GM23338 (cell line): ENCODE results near the gene WDCP. TPM values are rescaled to one million over a fixed set of nuclear protein-coding genes. Genes with fewer than 3 reads are reported as not detected.
A peak's percentile ranks its signal among the peaks of the same experiment; 100 is the strongest.

ENCODE experiments used
- ATAC-seq: fragments of 200-7000 bp; cut with Tn5 transposase; 3 replicates; pipeline ENCODE4 v1.9.1; 2020
- DNase-seq: peaks from one replicate; pipeline ENCODE4 v3.0.0-alpha.2; 2015; ENCODE audit warnings: low spot score
- H2AFZ ChIP-seq: fragments of 200-600 bp; sonication (generic); 2 replicates; pipeline ENCODE4 v1.8.0; 2016; ENCODE audit warnings: antibody characterized with exemption, mild to moderate bottlenecking, moderate library complexity
- H3F3A ChIP-seq: fragments of 200-600 bp; sonication (generic); replicated peaks from 2 replicates; pipeline ENCODE4 v1.8.0; 2017; ENCODE audit warnings: antibody characterized with exemption, mixed run types, low read depth
- H3K27ac ChIP-seq: fragments of 200-600 bp; sonication (generic); 2 replicates; pipeline ENCODE4 v1.6.1; 2016; ENCODE audit warnings: low read depth
- H3K27me3 ChIP-seq: fragments of 200-600 bp; sonication (generic); 2 replicates; pipeline ENCODE4 v1.8.0; 2016; ENCODE audit warnings: mild to moderate bottlenecking, mixed run types, moderate library complexity; ENCODE audit not compliant: insufficient read depth
- H3K36me3 ChIP-seq: fragments of 200-600 bp; sonication (generic); 2 replicates; pipeline ENCODE4 v1.8.0; 2016; ENCODE audit warnings: mild to moderate bottlenecking; ENCODE audit not compliant: insufficient read depth
- H3K4me1 ChIP-seq: fragments of 200-600 bp; sonication (generic); 2 replicates; pipeline ENCODE4 v1.8.0; 2016; ENCODE audit warnings: mild to moderate bottlenecking, moderate library complexity; ENCODE audit not compliant: insufficient read depth
- H3K4me2 ChIP-seq: fragments of 200-600 bp; sonication (generic); 2 replicates; pipeline ENCODE4 v1.7.1; 2017; ENCODE audit warnings: mixed run types
- H3K4me3 ChIP-seq: fragments of 200-600 bp; sonication (generic); 2 replicates; pipeline ENCODE4 v1.6.1; 2016; ENCODE audit warnings: mixed run types
- H3K79me2 ChIP-seq: fragments of 200-600 bp; sonication (generic); replicated peaks from 2 replicates; pipeline ENCODE4 v1.8.0; 2017; ENCODE audit warnings: mild to moderate bottlenecking; ENCODE audit not compliant: insufficient read depth
- H3K9me2 ChIP-seq: fragments of 200-600 bp; sonication (generic); 2 replicates; pipeline ENCODE4 v1.8.0; 2017; ENCODE audit not compliant: insufficient read depth
- H4K20me1 ChIP-seq: fragments of 200-600 bp; sonication (generic); replicated peaks from 2 replicates; pipeline ENCODE4 v1.8.0; 2017; ENCODE audit warnings: mild to moderate bottlenecking; ENCODE audit not compliant: insufficient read depth
- H3K27ac Mint-ChIP-seq: 2 replicates; pipeline ENCODE4 v1.8.0; 2020; ENCODE audit warnings: inconsistent platforms, mild to moderate bottlenecking, moderate library complexity, mixed read lengths
- H3K27me3 Mint-ChIP-seq: 3 replicates; pipeline ENCODE4 v1.8.0; 2022; ENCODE audit warnings: low read depth, mild to moderate bottlenecking, moderate library complexity, mixed read lengths, inconsistent platforms; ENCODE audit not compliant: insufficient read depth, poor library complexity
- H3K36me3 Mint-ChIP-seq: 3 replicates; pipeline ENCODE4 v1.8.0; 2021; ENCODE audit warnings: low read depth, mild to moderate bottlenecking, inconsistent platforms, moderate library complexity, mixed read lengths
- H3K4me1 Mint-ChIP-seq: 3 replicates; pipeline ENCODE4 v1.8.0; 2020; ENCODE audit warnings: mild to moderate bottlenecking, inconsistent platforms, mixed read lengths
- H3K4me3 Mint-ChIP-seq: 3 replicates; pipeline ENCODE4 v1.8.0; 2021; ENCODE audit warnings: moderate library complexity, mild to moderate bottlenecking, inconsistent platforms, mixed read lengths
- H3K9me3 Mint-ChIP-seq: 3 replicates; pipeline ENCODE4 v1.8.0; 2020; ENCODE audit warnings: moderate library complexity, mild to moderate bottlenecking, inconsistent platforms, mixed read lengths
- CREB1 ChIP-seq: fragments of 250-450 bp; sonication (Bioruptor Pico); IDR thresholded peaks from 2 replicates; pipeline ENCODE4 v1.5.0; 2020; ENCODE audit warnings: low read depth, mild to moderate bottlenecking, moderate library complexity
- CTCF ChIP-seq, 2 experiments: fragments of 200-600 bp in 1 of 2; sonication (generic) in 1 of 2; conservative IDR thresholded peaks; 2 replicates each; pipeline versions ENCODE4 v1.5.1 to v1.6.1; 2016 to 2017; ENCODE audit warnings: antibody characterized with exemption in 2 of 2, low read depth in 2 of 2, mild to moderate bottlenecking in 2 of 2, moderate library complexity in 1 of 2
- ETS1 ChIP-seq: IDR thresholded peaks from 2 replicates; pipeline ENCODE4 v1.6.1; 2016; ENCODE audit warnings: antibody characterized with exemption
- EZH2 ChIP-seq: fragments of 200-600 bp; sonication (generic); IDR thresholded peaks from one replicate; pipeline ENCODE4 v1.8.0; 2017; ENCODE audit warnings: antibody characterized with exemption, mild to moderate bottlenecking, low read depth; ENCODE audit not compliant: unreplicated experiment
- EZH2phosphoT487 ChIP-seq: fragments of 200-600 bp; sonication (generic); IDR thresholded peaks from one replicate; pipeline ENCODE4 v1.8.1; 2018; ENCODE audit warnings: antibody characterized with exemption; ENCODE audit not compliant: unreplicated experiment
- NANOG ChIP-seq: IDR thresholded peaks from 2 replicates; pipeline ENCODE4 v1.6.1; 2016; ENCODE audit warnings: antibody characterized with exemption, borderline replicate concordance
- POLR2AphosphoS5 ChIP-seq: IDR thresholded peaks from 2 replicates; pipeline ENCODE4 v1.6.1; 2016; ENCODE audit warnings: antibody characterized with exemption, low read depth
- STAT1 ChIP-seq: IDR thresholded peaks from one replicate; pipeline ENCODE4 v1.6.1; 2016; ENCODE audit warnings: antibody characterized with exemption; ENCODE audit not compliant: unreplicated experiment
- ZNF114 ChIP-seq: fragments of 250-450 bp; sonication (Bioruptor Pico); IDR thresholded peaks from 2 replicates; pipeline ENCODE4 v1.5.0; 2020; ENCODE audit warnings: mild to moderate bottlenecking, moderate library complexity
- ZNF331 ChIP-seq: fragments of 250-450 bp; sonication (Bioruptor Pico); IDR thresholded peaks from 2 replicates; pipeline ENCODE4 v1.5.0; 2020; ENCODE audit warnings: low read depth, mild to moderate bottlenecking, moderate library complexity
- ZNF462 ChIP-seq: fragments of 250-450 bp; sonication (Bioruptor Pico); IDR thresholded peaks from 2 replicates; pipeline ENCODE4 v1.5.0; 2020; ENCODE audit warnings: mild to moderate bottlenecking, moderate library complexity
- polyA plus RNA-seq: library from polyadenylated mRNA; unstranded; fragments of >200 nt; fragmentation: Nextera tagmentation; extraction: Ambion mirVana; gene quantifications from 2 replicates; pipeline ENCODE4 v1.2.1, GENCODE V29; 2016
- total RNA-seq: library from RNA; depleted of rRNA; stranded (reverse); fragments of >200 nt; shearing (Covaris generic); gene quantifications from 2 replicates; pipeline ENCODE4 v1.2.3, GENCODE V29; 2014

WDCP gene
- total and polyA plus RNA-seq, 2 experiments from 2014 or later: 10.5 to 28.6 TPM

- peaks cover 30% of the 10 kb centered on the region for H3K4me1 ChIP-seq
- H4K20me1 ChIP-seq: no peaks in the 10 kb centered on the region; the same call in 1 of the 2 replicates
- peak within 1 kb of the TSS; percentile 93 for H2AFZ ChIP-seq
- H3K27ac ChIP-seq: peak within 1 kb of the TSS; percentile 74
- peak; percentile 61 for ATAC-seq
- H3K4me3 ChIP-seq: peak within 1 kb of the TSS; percentile 82
- H3K36me3 ChIP-seq: no peaks in the 10 kb centered on the region
- peaks cover 20% of the 10 kb centered on the region; the same call in 1 of the 2 replicates for H3F3A ChIP-seq
- H3K4me2 ChIP-seq: peak within 1 kb of the TSS; percentile 95
- no peak for TF ChIP-seq ZNF114 (CRISPR knock-in tag)
- TF ChIP-seq ZNF331 (CRISPR knock-in tag): no peak
- TF ChIP-seq STAT1: no peak
- TF ChIP-seq EZH2: no peak
- peak; percentile 96 for TF ChIP-seq POLR2AphosphoS5
- peak; percentile 91 for DNase-seq
- no peaks in the 10 kb centered on the region for H3K9me2 ChIP-seq
- H3K27me3 ChIP-seq: no peaks in the 10 kb centered on the region
- Mint-ChIP-seq H3K4me3 (no peak within 1 kb of the TSS; the same call in 2 of the 3 replicates), H3K36me3 (no peaks in the 10 kb centered on the region; the same call in 2 of the 3 replicates), H3K4me1 (peaks cover 22% of the 10 kb centered on the region), H3K27me3 (peaks cover 10% of the 10 kb centered on the region), H3K27ac (no peak within 1 kb of the TSS), H3K9me3 (no peaks in the 10 kb centered on the region)
- peaks cover 40% of the 10 kb centered on the region for H3K79me2 ChIP-seq
Observed at GRCh38 chr2:24049485-24050021, 2.4 kb upstream of the WDCP start, which contains the start of gene FKBP1B. Gene FKBP1B, plus strand, starts transcription at chr2:24049741. Its CDS starts 109 bp downstream, at chr2:24049850.

- Histone ChIP-seq H2AFZ (peak overlapping the region; percentile 83), H3K27ac (peak overlapping the region; percentile 74; the same call in 1 of the 2 replicates), H3K27me3 (no peaks in the 10 kb centered on the region), H3K4me3 (peak overlapping the region; percentile 82), H3K4me2 (peak overlapping the region; percentile 95), H4K20me1 (no peaks in the 10 kb centered on the region; the same call in 1 of the 2 replicates), H3F3A (peaks cover 20% of the 10 kb centered on the region; the same call in 1 of the 2 replicates), H3K4me1 (peaks cover 30% of the 10 kb centered on the region), H3K79me2 (peaks cover 47% of the 10 kb centered on the region), H3K9me2 (no peaks in the 10 kb centered on the region), H3K36me3 (no peaks in the 10 kb centered on the region)
- peaks cover 22% of the 10 kb centered on the region for H3K4me1 Mint-ChIP-seq
- peak; percentile 32 for DNase-seq
- no peak overlapping the region; the same call in 2 of the 3 replicates for H3K4me3 Mint-ChIP-seq
- peaks cover 7% of the 10 kb centered on the region for H3K27me3 Mint-ChIP-seq
- no peak overlapping the region for H3K27ac Mint-ChIP-seq
- H3K9me3 Mint-ChIP-seq: no peaks in the 10 kb centered on the region
- ATAC-seq: no peak
- H3K36me3 Mint-ChIP-seq: no peaks in the 10 kb centered on the region; the same call in 2 of the 3 replicates
- TF ChIP-seq ZNF462 (CRISPR knock-in tag): no peak
- no peak for TF ChIP-seq EZH2phosphoT487
- TF ChIP-seq ETS1: no peak
- TF ChIP-seq EZH2: no peak
- TF ChIP-seq CTCF (conservative IDR thresholded peaks at IDR 0.05; ENCODE audit: low read depth in 2 of 2): no peak
- no peak for TF ChIP-seq ZNF114 (CRISPR knock-in tag)
- no peak for TF ChIP-seq ZNF331 (CRISPR knock-in tag)
- TF ChIP-seq CREB1 (CRISPR knock-in tag): no peak
- no peak for TF ChIP-seq NANOG
Observed at GRCh38 chr2:24048769-24049484, 1.7 kb upstream of the WDCP start.
